GM23338 (cell line): ENCODE measurements around the gene TAS2R41. TPM values are rescaled to one million over a fixed set of nuclear protein-coding genes. Genes with fewer than 3 reads are reported as not detected.
"Not testable (repeated sequence)": the region's sequence is repeated elsewhere in the genome, so short reads cannot be mapped to it uniquely, and the experiment has no call there.

Experiments
- ATAC-seq: fragments of 200-7000 bp; cut with Tn5 transposase; 3 replicates; pipeline ENCODE4 v1.9.1; 2020
- DNase-seq: peaks from one replicate; pipeline ENCODE4 v3.0.0-alpha.2; 2015; ENCODE audit warnings: low spot score
- H2AFZ ChIP-seq: fragments of 200-600 bp; sonication (generic); 2 replicates; pipeline ENCODE4 v1.8.0; 2016; ENCODE audit warnings: antibody characterized with exemption, mild to moderate bottlenecking, moderate library complexity
- H3F3A ChIP-seq: fragments of 200-600 bp; sonication (generic); replicated peaks from 2 replicates; pipeline ENCODE4 v1.8.0; 2017; ENCODE audit warnings: antibody characterized with exemption, mixed run types, low read depth
- H3K27ac ChIP-seq: fragments of 200-600 bp; sonication (generic); 2 replicates; pipeline ENCODE4 v1.6.1; 2016; ENCODE audit warnings: low read depth
- H3K27me3 ChIP-seq: fragments of 200-600 bp; sonication (generic); 2 replicates; pipeline ENCODE4 v1.8.0; 2016; ENCODE audit warnings: mild to moderate bottlenecking, mixed run types, moderate library complexity; ENCODE audit not compliant: insufficient read depth
- H3K36me3 ChIP-seq: fragments of 200-600 bp; sonication (generic); 2 replicates; pipeline ENCODE4 v1.8.0; 2016; ENCODE audit warnings: mild to moderate bottlenecking; ENCODE audit not compliant: insufficient read depth
- H3K4me1 ChIP-seq: fragments of 200-600 bp; sonication (generic); 2 replicates; pipeline ENCODE4 v1.8.0; 2016; ENCODE audit warnings: mild to moderate bottlenecking, moderate library complexity; ENCODE audit not compliant: insufficient read depth
- H3K4me2 ChIP-seq: fragments of 200-600 bp; sonication (generic); 2 replicates; pipeline ENCODE4 v1.7.1; 2017; ENCODE audit warnings: mixed run types
- H3K4me3 ChIP-seq: fragments of 200-600 bp; sonication (generic); 2 replicates; pipeline ENCODE4 v1.6.1; 2016; ENCODE audit warnings: mixed run types
- H3K79me2 ChIP-seq: fragments of 200-600 bp; sonication (generic); replicated peaks from 2 replicates; pipeline ENCODE4 v1.8.0; 2017; ENCODE audit warnings: mild to moderate bottlenecking; ENCODE audit not compliant: insufficient read depth
- H3K9me2 ChIP-seq: fragments of 200-600 bp; sonication (generic); 2 replicates; pipeline ENCODE4 v1.8.0; 2017; ENCODE audit not compliant: insufficient read depth
- H4K20me1 ChIP-seq: fragments of 200-600 bp; sonication (generic); replicated peaks from 2 replicates; pipeline ENCODE4 v1.8.0; 2017; ENCODE audit warnings: mild to moderate bottlenecking; ENCODE audit not compliant: insufficient read depth
- H3K27ac Mint-ChIP-seq: 2 replicates; pipeline ENCODE4 v1.8.0; 2020; ENCODE audit warnings: inconsistent platforms, mild to moderate bottlenecking, moderate library complexity, mixed read lengths
- H3K27me3 Mint-ChIP-seq: 3 replicates; pipeline ENCODE4 v1.8.0; 2022; ENCODE audit warnings: low read depth, mild to moderate bottlenecking, moderate library complexity, mixed read lengths, inconsistent platforms; ENCODE audit not compliant: insufficient read depth, poor library complexity
- H3K36me3 Mint-ChIP-seq: 3 replicates; pipeline ENCODE4 v1.8.0; 2021; ENCODE audit warnings: low read depth, mild to moderate bottlenecking, inconsistent platforms, moderate library complexity, mixed read lengths
- H3K4me1 Mint-ChIP-seq: 3 replicates; pipeline ENCODE4 v1.8.0; 2020; ENCODE audit warnings: mild to moderate bottlenecking, inconsistent platforms, mixed read lengths
- H3K4me3 Mint-ChIP-seq: 3 replicates; pipeline ENCODE4 v1.8.0; 2021; ENCODE audit warnings: moderate library complexity, mild to moderate bottlenecking, inconsistent platforms, mixed read lengths
- H3K9me3 Mint-ChIP-seq: 3 replicates; pipeline ENCODE4 v1.8.0; 2020; ENCODE audit warnings: moderate library complexity, mild to moderate bottlenecking, inconsistent platforms, mixed read lengths
- CREB1 ChIP-seq: fragments of 250-450 bp; sonication (Bioruptor Pico); IDR thresholded peaks from 2 replicates; pipeline ENCODE4 v1.5.0; 2020; ENCODE audit warnings: low read depth, mild to moderate bottlenecking, moderate library complexity
- CTCF ChIP-seq, 2 experiments: fragments of 200-600 bp in 1 of 2; sonication (generic) in 1 of 2; conservative IDR thresholded peaks; 2 replicates each; pipeline versions ENCODE4 v1.5.1 to v1.6.1; 2016 to 2017; ENCODE audit warnings: antibody characterized with exemption in 2 of 2, low read depth in 2 of 2, mild to moderate bottlenecking in 2 of 2, moderate library complexity in 1 of 2
- EZH2 ChIP-seq: fragments of 200-600 bp; sonication (generic); IDR thresholded peaks from one replicate; pipeline ENCODE4 v1.8.0; 2017; ENCODE audit warnings: antibody characterized with exemption, mild to moderate bottlenecking, low read depth; ENCODE audit not compliant: unreplicated experiment
- EZH2phosphoT487 ChIP-seq: fragments of 200-600 bp; sonication (generic); IDR thresholded peaks from one replicate; pipeline ENCODE4 v1.8.1; 2018; ENCODE audit warnings: antibody characterized with exemption; ENCODE audit not compliant: unreplicated experiment
- JUNB ChIP-seq: IDR thresholded peaks from one replicate; pipeline ENCODE4 v1.6.1; 2016; ENCODE audit warnings: antibody characterized with exemption; ENCODE audit not compliant: unreplicated experiment
- POLR2AphosphoS5 ChIP-seq: IDR thresholded peaks from 2 replicates; pipeline ENCODE4 v1.6.1; 2016; ENCODE audit warnings: antibody characterized with exemption, low read depth
- ZNF114 ChIP-seq: fragments of 250-450 bp; sonication (Bioruptor Pico); IDR thresholded peaks from 2 replicates; pipeline ENCODE4 v1.5.0; 2020; ENCODE audit warnings: mild to moderate bottlenecking, moderate library complexity
- ZNF462 ChIP-seq: fragments of 250-450 bp; sonication (Bioruptor Pico); IDR thresholded peaks from 2 replicates; pipeline ENCODE4 v1.5.0; 2020; ENCODE audit warnings: mild to moderate bottlenecking, moderate library complexity
- polyA plus RNA-seq: library from polyadenylated mRNA; unstranded; fragments of >200 nt; fragmentation: Nextera tagmentation; extraction: Ambion mirVana; gene quantifications from 2 replicates; pipeline ENCODE4 v1.2.1, GENCODE V29; 2016
- total RNA-seq: library from RNA; depleted of rRNA; stranded (reverse); fragments of >200 nt; shearing (Covaris generic); gene quantifications from 2 replicates; pipeline ENCODE4 v1.2.3, GENCODE V29; 2014

TAS2R41 gene
- total and polyA plus RNA-seq, 2 experiments from 2014 or later: 1.2 TPM; not detected in 1

DNA sequence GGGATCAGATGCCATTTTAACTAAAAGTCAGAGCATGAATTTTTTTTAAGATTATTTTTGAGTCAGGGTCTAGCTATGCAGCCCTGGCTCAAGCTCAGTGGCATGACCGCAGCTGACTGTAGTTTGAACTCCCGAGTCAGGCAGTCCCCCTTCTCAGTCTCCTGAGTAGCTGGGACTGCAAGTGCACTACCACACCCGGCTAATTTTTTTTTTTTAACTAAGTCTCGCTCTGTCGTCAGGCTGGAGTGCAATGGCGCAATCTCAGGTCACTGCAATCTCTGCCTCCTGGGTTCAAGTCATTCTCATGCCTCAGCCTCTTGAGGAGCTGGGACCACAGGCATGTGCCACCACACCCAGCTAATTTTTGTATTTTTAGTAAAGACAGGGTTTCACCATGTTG, 7.8 kb downstream of the TAS2R41 start:
- no peaks in the 10 kb centered on the region for H3F3A ChIP-seq
- H3K27me3 Mint-ChIP-seq: no peaks in the 10 kb centered on the region
- no peak overlapping the region for H2AFZ ChIP-seq
- H4K20me1 ChIP-seq: no peaks in the 10 kb centered on the region
- H3K27ac ChIP-seq: no peak overlapping the region
- H3K4me3 ChIP-seq: no peak overlapping the region
- no peaks in the 10 kb centered on the region for H3K4me1 ChIP-seq
- no peak for ATAC-seq
- no peaks in the 10 kb centered on the region for H3K36me3 Mint-ChIP-seq
- no peak for DNase-seq
- H3K4me2 ChIP-seq: no peak overlapping the region
- no peaks in the 10 kb centered on the region for H3K4me1 Mint-ChIP-seq
- no peaks in the 10 kb centered on the region for H3K79me2 ChIP-seq
- TF ChIP-seq CTCF (conservative IDR thresholded peaks at IDR 0.05; ENCODE audit: low read depth in 2 of 2): no peak
- no peak for TF ChIP-seq ZNF462 (CRISPR knock-in tag)
- no peak for TF ChIP-seq EZH2
- TF ChIP-seq JUNB: no peak
- TF ChIP-seq CREB1 (CRISPR knock-in tag): no peak
- no peak for TF ChIP-seq ZNF114 (CRISPR knock-in tag)
- TF ChIP-seq POLR2AphosphoS5: no peak
- TF ChIP-seq EZH2phosphoT487: no peak
- no peaks in the 10 kb centered on the region for H3K36me3 ChIP-seq
- no peak overlapping the region for H3K27ac Mint-ChIP-seq
- H3K9me3 Mint-ChIP-seq: no peaks in the 10 kb centered on the region
- H3K9me2 ChIP-seq: no peaks in the 10 kb centered on the region
- H3K4me3 Mint-ChIP-seq: no peak overlapping the region
- no peaks in the 10 kb centered on the region for H3K27me3 ChIP-seq

DNA sequence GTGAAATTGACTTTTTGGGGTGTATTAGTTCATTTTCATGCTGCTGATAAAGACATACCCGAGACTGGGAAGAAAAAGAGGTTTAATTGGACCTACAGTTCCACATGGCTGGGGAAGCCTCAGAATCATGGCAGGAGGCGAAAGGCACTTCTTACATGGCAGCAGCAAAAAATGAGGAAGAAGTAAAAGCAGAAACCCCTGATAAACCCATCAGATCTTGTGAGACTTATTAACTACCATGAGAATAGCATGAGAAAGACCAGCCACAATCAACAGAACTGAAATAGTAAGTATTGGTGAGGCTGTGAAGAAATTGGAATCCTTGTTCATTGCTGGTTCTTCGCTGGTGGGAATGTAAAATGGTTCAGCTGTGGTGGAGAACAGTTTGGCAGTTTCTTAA, 8.6 kb downstream of the TAS2R41 start:
- H3K4me2 ChIP-seq, H3F3A ChIP-seq, H3K36me3 ChIP-seq, H3K9me2 ChIP-seq, H3K27ac ChIP-seq, H4K20me1 ChIP-seq, H3K4me3 ChIP-seq, H3K27ac Mint-ChIP-seq, H2AFZ ChIP-seq, H3K4me1 Mint-ChIP-seq, H3K9me3 Mint-ChIP-seq, H3K27me3 Mint-ChIP-seq, H3K79me2 ChIP-seq, DNase-seq, H3K4me3 Mint-ChIP-seq, H3K27me3 ChIP-seq, H3K36me3 Mint-ChIP-seq, ATAC-seq, H3K4me1 ChIP-seq: not testable (repeated sequence)
